GM12878 (cell line): Measurements from ENCODE around the gene NLN. TPM values are rescaled to one million over a fixed set of nuclear protein-coding genes. Genes with fewer than 3 reads are reported as not detected.

Experiments
- ATAC-seq: fragments of 200-7000 bp; cut with Tn5 transposase; 3 replicates; pipeline ENCODE4 v1.9.1; 2020; ENCODE audit warnings: mild to moderate bottlenecking, moderate library complexity
- BruUV-seq: library from RNA; stranded (reverse); fragments of 400-500 nt; replicated peaks from 2 replicates; lab custom pipeline; 2021; lab: Mats Ljungman, UMichigan
- CTCF ChIA-PET: fragments of 300-600 bp; sonication (Branson Sonifier 250); formaldehyde crosslinking; extraction: SDS; loops from one replicate; lab custom pipeline; 2021; ENCODE audit warnings: inconsistent platforms; lab: Yijun Ruan, JAX
- POLR2A ChIA-PET: fragments of 350-600 bp; formaldehyde crosslinking; extraction: SDS; loops from one replicate; lab custom pipeline; 2021; ENCODE audit warnings: inconsistent platforms; lab: Charles Lee
- RAD21 ChIA-PET: fragments of 300-600 bp; sonication (Branson Sonifier 250); formaldehyde crosslinking; loops from one replicate; lab custom pipeline; 2023; ENCODE audit warnings: antibody characterized with exemption; ENCODE audit not compliant: unreplicated experiment; lab: Charles Lee
- SMC1A ChIA-PET: fragments of 300-600 bp; sonication (Branson Sonifier 250); formaldehyde crosslinking; loops from one replicate; lab custom pipeline; 2023; ENCODE audit not compliant: unreplicated experiment, uncharacterized antibody; lab: Charles Lee
- DNase-seq: peaks from one replicate; pipeline ENCODE4 v3.0.0-alpha.2; 2011; ENCODE audit warnings: low read depth, low spot score
- FAIRE-seq: peaks from 3 replicates; lab custom pipeline; 2011; peaks lifted over from hg19 to GRCh38; lab: Jason Lieb, UNC
- H2AFZ ChIP-seq: 2 replicates; pipeline ENCODE4 v1.6.0; 2011; ENCODE audit warnings: low read depth, low read length, control low read depth; ENCODE audit not compliant: control insufficient read depth
- H3K27ac ChIP-seq: 2 replicates; pipeline ENCODE4 v1.5.1; 2011; ENCODE audit warnings: control low read depth; ENCODE audit not compliant: control insufficient read depth, insufficient read depth
- H3K27me3 ChIP-seq, 2 experiments: replicated peaks in 1 of 2; 2 replicates each; pipeline versions ENCODE4 v1.6.0 to v1.6.1; 2011; ENCODE audit warnings: low read length in 1 of 2; ENCODE audit not compliant: control insufficient read depth in 2 of 2, insufficient read depth in 2 of 2
- H3K36me3 ChIP-seq, 2 experiments: 2 replicates each; pipeline ENCODE4 v1.5.1; 2011; ENCODE audit warnings: low read length in 1 of 2; ENCODE audit not compliant: control insufficient read depth in 2 of 2, insufficient read depth in 2 of 2
- H3K4me1 ChIP-seq: 2 replicates; pipeline ENCODE4 v1.6.1; 2011; ENCODE audit warnings: mild to moderate bottlenecking, low read length, moderate library complexity, mixed read lengths; ENCODE audit not compliant: control insufficient read depth, insufficient read depth
- H3K4me2 ChIP-seq: 2 replicates; pipeline ENCODE4 v1.6.0; 2011; ENCODE audit warnings: control low read depth; ENCODE audit not compliant: control insufficient read depth, insufficient read depth
- H3K4me3 ChIP-seq: fragments of 200-600 bp; sonication (generic); 2 replicates; pipeline ENCODE4 v1.5.1; 2016
- H3K79me2 ChIP-seq: 2 replicates; pipeline ENCODE4 v1.6.0; 2011; ENCODE audit warnings: low read length; ENCODE audit not compliant: control insufficient read depth, insufficient read depth
- H3K9ac ChIP-seq: 2 replicates; pipeline ENCODE4 v1.8.0; 2011; ENCODE audit warnings: low read length, control low read depth, mixed read lengths; ENCODE audit not compliant: control insufficient read depth, insufficient read depth
- H3K9me3 ChIP-seq: replicated peaks from 3 replicates; pipeline ENCODE4 v1.5.1; 2011; ENCODE audit warnings: mild to moderate bottlenecking, low read length; ENCODE audit not compliant: control insufficient read depth, insufficient read depth
- H4K20me1 ChIP-seq: 2 replicates; pipeline ENCODE4 v1.6.0; 2011; ENCODE audit not compliant: control insufficient read depth, insufficient read depth
- BMI1 ChIP-seq: fragments of 450-650 bp; IDR thresholded peaks from 2 replicates; pipeline ENCODE4 v1.6.1; 2016; ENCODE audit warnings: mild to moderate bottlenecking, moderate library complexity, borderline replicate concordance
- E2F8 ChIP-seq: fragments of 450-650 bp; IDR thresholded peaks from 2 replicates; pipeline ENCODE4 v1.6.1; 2018; ENCODE audit warnings: mild to moderate bottlenecking, low read depth, moderate library complexity; ENCODE audit not compliant: partially characterized antibody
- ETV6 ChIP-seq, 2 experiments: fragments of 450-650 bp in 1 of 2; IDR thresholded peaks in 1 of 2; conservative IDR thresholded peaks in 1 of 2; 2 replicates each; pipeline ENCODE4 v1.6.1; 2014; ENCODE audit warnings: antibody characterized with exemption in 1 of 2, borderline replicate concordance in 1 of 2, low read depth in 1 of 2, mild to moderate bottlenecking in 1 of 2, moderate library complexity in 1 of 2
- FOXM1 ChIP-seq: IDR thresholded peaks from 2 replicates; pipeline ENCODE4 v1.6.1; 2012; ENCODE audit warnings: low read depth, mild to moderate bottlenecking, inconsistent platforms, low read length, moderate library complexity
- IRF3 ChIP-seq: fragments of 450-650 bp; IDR thresholded peaks from 2 replicates; pipeline ENCODE4 v1.6.1; 2014; ENCODE audit warnings: mild to moderate bottlenecking
- NFXL1 ChIP-seq: fragments of 450-650 bp; IDR thresholded peaks from 2 replicates; pipeline ENCODE4 v1.6.1; 2017; ENCODE audit warnings: antibody characterized with exemption, mild to moderate bottlenecking, borderline replicate concordance
- PKNOX1 ChIP-seq: fragments of 450-650 bp; IDR thresholded peaks from 2 replicates; pipeline ENCODE4 v1.6.1; 2016; ENCODE audit warnings: mild to moderate bottlenecking
- RAD51 ChIP-seq: fragments of 450-650 bp; IDR thresholded peaks from 2 replicates; pipeline ENCODE4 v1.6.1; 2016; ENCODE audit warnings: moderate library complexity, mild to moderate bottlenecking, inconsistent platforms
- RB1 ChIP-seq: fragments of 450-650 bp; formaldehyde crosslinking; IDR thresholded peaks from 2 replicates; pipeline ENCODE4 v1.6.1; 2017; ENCODE audit warnings: mild to moderate bottlenecking, borderline replicate concordance
- USF1 ChIP-seq: IDR thresholded peaks from 2 replicates; pipeline ENCODE4 v1.6.1; 2011; ENCODE audit warnings: borderline replicate concordance, low read depth, mild to moderate bottlenecking, moderate library complexity, mixed read lengths, low read length; ENCODE audit not compliant: insufficient read depth; ENCODE audit errors: extremely low read length
- ZNF384 ChIP-seq: IDR thresholded peaks from 2 replicates; pipeline ENCODE4 v1.6.1; 2012; ENCODE audit warnings: low read depth, mild to moderate bottlenecking, low read length, improper control_type of control experiment, borderline replicate concordance
- ZNF687 ChIP-seq: fragments of 450-650 bp; IDR thresholded peaks from 2 replicates; pipeline ENCODE4 v1.6.1; 2017; ENCODE audit warnings: mild to moderate bottlenecking, moderate library complexity
- in situ Hi-C: fragments of 300-500 bp; cut with MboI; formaldehyde crosslinking; loops from 9 replicates; pipeline ENCODE4 v1.14.3; 2018; ENCODE audit warnings: mixed read lengths
- intact Hi-C: fragments of 100-400 bp; cut with micrococcal nuclease; formaldehyde crosslinking; loops from one replicate; pipeline ENCODE4 v1.14.2; 2022; ENCODE audit not compliant: unreplicated experiment
- polyA plus RNA-seq, 11 experiments: library from polyadenylated mRNA; depleted of rRNA in 4 of 11; unstranded in 6 of 11; stranded (reverse) in 5 of 11; fragments of >200 nt; fragmentation: Nextera tagmentation in 4 of 11; fragmentation: Illumina TruSeq in 1 of 11; extraction: Ambion mirVana in 4 of 11; extraction: Trizol in 1 of 11; gene quantifications; 1 replicate in 1 of 11; 2 replicates in 10 of 11; pipeline versions ENCODE4 v1.2.1 to v1.2.3, GENCODE V29; 2011 to 2016; ENCODE audit warnings: inconsistent platforms in 2 of 11, missing spikeins in 2 of 11, low read depth in 1 of 11
- total RNA-seq, 4 experiments: library from RNA; depleted of rRNA in 3 of 4; stranded (reverse); fragments of >200 nt in 3 of 4; fragmentation: Illumina TruSeq in 1 of 4; extraction: Trizol in 1 of 4; gene quantifications; 2 replicates each; pipeline versions ENCODE4 v1.2.1 to v1.2.3, GENCODE V29; 2013 to 2021

NLN gene
- total and polyA plus RNA-seq, 10 of the 15 experiments (the other 5 are each of a cell fraction or from before 2014, with no cell fraction given): 6.8 to 56.9 (median 33.3) TPM

GRCh38 chr5:65812648-65813047, 90.6 kb downstream of the NLN start (continued):
- TF ChIP-seq ZNF384 (no peak), PKNOX1 (no peak), RB1 (no peak), RAD51 (no peak), E2F8 (no peak)

GRCh38 chr5:65813174-65813573, 91.2 kb downstream of the NLN start:
- ChIA-PET CTCF (no interaction called here), POLR2A (interaction anchor here (0.6 kb wide), 1 partner anchor 94 kb away, joined by 4 read pairs; no protein-coding TSS in a partner anchor), SMC1A (interaction anchor here (0.8 kb wide), 1 partner anchor 22 kb away, joined by 3 read pairs; no protein-coding TSS in a partner anchor), RAD21 (interaction anchor here (1.3 kb wide), 1 partner anchor 32 kb away, joined by 3 read pairs; no protein-coding TSS in a partner anchor)
- no peaks in the 10 kb centered on the region for H3K4me1 ChIP-seq
- ATAC-seq (no peak), DNase-seq (no peak), FAIRE-seq (no peak)
- 0 out of 4 replicates have a peak, but pooled peaks cover 0 to 7% of the 10 kb centered on the region in 2 experiments for H3K36me3 ChIP-seq
- H3K27me3 ChIP-seq: no peaks in the 10 kb centered on the region
- no peaks in the 10 kb centered on the region for H3K79me2 ChIP-seq
- H4K20me1 ChIP-seq: no peaks in the 10 kb centered on the region
- H2AFZ ChIP-seq: no peak overlapping the region
- no peaks in the 10 kb centered on the region for H3K9me3 ChIP-seq
- no peak overlapping the region for H3K4me2 ChIP-seq
- BruUV-seq: no TSS peak
- no peak overlapping the region for H3K4me3 ChIP-seq
- intact Hi-C loops: no loop called here
- no peak overlapping the region for H3K27ac ChIP-seq
- in situ Hi-C loops: no loop called here
- H3K9ac ChIP-seq: no peak overlapping the region
- no peak for TF ChIP-seq USF1
- no peak for TF ChIP-seq BMI1
- TF ChIP-seq IRF3: no peak
- no peak for TF ChIP-seq NFXL1
- no peak for TF ChIP-seq ZNF687
- no peak for TF ChIP-seq FOXM1
- no peak for TF ChIP-seq ETV6 (conservative IDR thresholded peaks at IDR 0.05 in 1 of 2, IDR thresholded peaks at IDR 0.05 in 1 of 2; ENCODE audit: borderline replicate concordance in 1 of 2, low read depth in 1 of 2)
